ENCODE measurements around the gene GNAZ. TPM values are rescaled to one million over a fixed set of nuclear protein-coding genes. Genes with fewer than 3 reads are reported as not detected.
A peak's percentile ranks its signal among the peaks of the same experiment; 100 is the strongest.

Gene GNAZ
- total RNA-seq, 1 donor from 2014 or later = 3.3 TPM

GRCh38 chr22:23113067-23113846, 42.9 kb downstream of the GNAZ start:
- peak; percentile 58 for DNase-seq
- intact Hi-C loops (cut with micrococcal nuclease) = no loop called here
- ATAC-seq = peak; percentile 21

GRCh38 chr22:23113847-23114720, 43.8 kb downstream of the GNAZ start:
- intact Hi-C loops (cut with micrococcal nuclease) = no loop called here
- ATAC-seq (no peak), DNase-seq (no peak)

- intact Hi-C loops (cut with micrococcal nuclease) = no loop called here
- ATAC-seq (no peak), DNase-seq (no peak)
Measured at GRCh38 chr22:23114721-23115020, 44.4 kb downstream of the GNAZ start.

GRCh38 chr22:23115369-23115768, 45.0 kb downstream of the GNAZ start:
- no peak for ATAC-seq
- no peak for DNase-seq
- intact Hi-C loops (cut with micrococcal nuclease) = no loop called here

- ATAC-seq (no peak), DNase-seq (no peak)
- intact Hi-C loops (cut with micrococcal nuclease) = no loop called here
Measured at GRCh38 chr22:23115825-23116494, 45.6 kb downstream of the GNAZ start.

GRCh38 chr22:23116506-23117263, 46.4 kb downstream of the GNAZ start:
- no peak for DNase-seq
- ATAC-seq = no peak
- intact Hi-C loops (cut with micrococcal nuclease) = no loop called here

GRCh38 chr22:23117275-23117674, 47.0 kb downstream of the GNAZ start:
- no peak for DNase-seq
- no peak for ATAC-seq
- intact Hi-C loops (cut with micrococcal nuclease) = no loop called here

- no peak for ATAC-seq
Measured at GRCh38 chr22:23117891-23118646, 47.8 kb downstream of the GNAZ start.

GRCh38 chr22:23118647-23119493, 48.6 kb downstream of the GNAZ start:
- DNase-seq (no peak), ATAC-seq (no peak)
- intact Hi-C loops (cut with micrococcal nuclease) = no loop called here

More at GRCh38 chr22:23117891-23118646, 47.8 kb downstream of the GNAZ start:
- no peak for DNase-seq
- intact Hi-C loops (cut with micrococcal nuclease) = no loop called here

GRCh38 chr22:23119494-23120414, 49.4 kb downstream of the GNAZ start:
- no peak for DNase-seq
- no peak for ATAC-seq
- intact Hi-C loops (cut with micrococcal nuclease) = no loop called here

GRCh38 chr22:23120415-23120899, 50.1 kb downstream of the GNAZ start:
- DNase-seq (no peak), ATAC-seq (no peak)
- intact Hi-C loops (cut with micrococcal nuclease) = no loop called here

- intact Hi-C loops (cut with micrococcal nuclease) = no loop called here
- DNase-seq = no peak
- no peak for ATAC-seq
Measured at GRCh38 chr22:23121000-23121421, 50.7 kb downstream of the GNAZ start.

GRCh38 chr22:23121424-23121823, 51.1 kb downstream of the GNAZ start:
- no peak for ATAC-seq
- intact Hi-C loops (cut with micrococcal nuclease) = no loop called here
- no peak for DNase-seq

GRCh38 chr22:23122216-23122957, 52.1 kb downstream of the GNAZ start:
- intact Hi-C loops (cut with micrococcal nuclease) = no loop called here
- DNase-seq = no peak

GRCh38 chr22:23122992-23123803, 52.9 kb downstream of the GNAZ start:
- intact Hi-C loops (cut with micrococcal nuclease) = no loop called here
- DNase-seq (peak; percentile 12), ATAC-seq (no peak)

More at GRCh38 chr22:23122216-23122957, 52.1 kb downstream of the GNAZ start:
- no peak for ATAC-seq

Measured in left ventricle myocardium superior (tissue), 1 donor.